ENCODE results near the gene SPTSSA. TPM values are rescaled to one million over a fixed set of nuclear protein-coding genes. Genes with fewer than 3 reads are reported as not detected.

The SPTSSA gene
- total RNA-seq, 4 donors from 2014 or later = 18.3 to 35.9 (median 32.4) TPM

- ATAC-seq (ENCODE audit: low FRiP score) (no peak), DNase-seq (ENCODE audit: low spot score) (no peak)
- TF ChIP-seq CTCF (IDR thresholded peaks at IDR 0.05) = no peak
Observed at GRCh38 chr14:34383839-34384238, 78.2 kb downstream of the SPTSSA start.

Other genes starting within 250 kb of the SPTSSA start
- 10 to 100 TPM; 17.1 to 39.2 (median 35.7) TPM for gene EAPP, start 77.5 kb upstream of the SPTSSA start, total RNA-seq
- gene SNX6, start 167.9 kb upstream of the SPTSSA start, total RNA-seq = 100 to 1,000 TPM in 3 of 4 donors, 10 to 100 TPM in 1; 98.7 to 172 (median 129) TPM